Measurements from ENCODE around the gene TFAM. TPM values are rescaled to one million over a fixed set of nuclear protein-coding genes. Genes with fewer than 3 reads are reported as not detected.

TFAM gene
- total and polyA plus RNA-seq, 4 donors, result 12.5 to 22.9 (median 18.4) TPM

DNA sequence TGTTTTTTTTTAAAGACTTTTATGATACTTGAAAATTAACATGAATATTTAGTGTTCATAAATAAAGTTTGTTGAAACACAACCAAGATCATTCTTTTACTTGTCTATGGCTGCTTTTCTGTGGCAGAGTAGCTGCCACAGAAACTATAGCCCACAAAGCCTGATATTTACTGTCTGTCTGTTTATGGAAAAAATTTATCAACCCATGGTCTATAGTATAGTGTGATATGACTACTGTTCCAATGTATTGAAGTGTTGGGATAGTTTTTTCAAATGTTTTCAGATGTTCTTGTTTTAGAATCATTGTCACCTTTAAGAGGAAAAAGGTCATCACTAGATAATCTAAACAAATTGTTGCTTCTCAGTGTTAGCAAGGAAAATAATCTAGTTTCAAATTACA is 10.8 kb downstream of the TFAM start (continued):
- TF ChIP-seq, protein P1, sequence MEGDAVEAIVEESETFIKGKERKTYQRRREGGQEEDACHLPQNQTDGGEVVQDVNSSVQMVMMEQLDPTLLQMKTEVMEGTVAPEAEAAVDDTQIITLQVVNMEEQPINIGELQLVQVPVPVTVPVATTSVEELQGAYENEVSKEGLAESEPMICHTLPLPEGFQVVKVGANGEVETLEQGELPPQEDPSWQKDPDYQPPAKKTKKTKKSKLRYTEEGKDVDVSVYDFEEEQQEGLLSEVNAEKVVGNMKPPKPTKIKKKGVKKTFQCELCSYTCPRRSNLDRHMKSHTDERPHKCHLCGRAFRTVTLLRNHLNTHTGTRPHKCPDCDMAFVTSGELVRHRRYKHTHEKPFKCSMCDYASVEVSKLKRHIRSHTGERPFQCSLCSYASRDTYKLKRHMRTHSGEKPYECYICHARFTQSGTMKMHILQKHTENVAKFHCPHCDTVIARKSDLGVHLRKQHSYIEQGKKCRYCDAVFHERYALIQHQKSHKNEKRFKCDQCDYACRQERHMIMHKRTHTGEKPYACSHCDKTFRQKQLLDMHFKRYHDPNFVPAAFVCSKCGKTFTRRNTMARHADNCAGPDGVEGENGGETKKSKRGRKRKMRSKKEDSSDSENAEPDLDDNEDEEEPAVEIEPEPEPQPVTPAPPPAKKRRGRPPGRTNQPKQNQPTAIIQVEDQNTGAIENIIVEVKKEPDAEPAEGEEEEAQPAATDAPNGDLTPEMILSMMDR (IDR thresholded peaks at IDR 0.05; ENCODE audit: low read depth, low read length, missing input control), result no peak
- TF ChIP-seq JUND (IDR thresholded peaks at IDR 0.05), result no peak
- TF ChIP-seq, protein P2, sequence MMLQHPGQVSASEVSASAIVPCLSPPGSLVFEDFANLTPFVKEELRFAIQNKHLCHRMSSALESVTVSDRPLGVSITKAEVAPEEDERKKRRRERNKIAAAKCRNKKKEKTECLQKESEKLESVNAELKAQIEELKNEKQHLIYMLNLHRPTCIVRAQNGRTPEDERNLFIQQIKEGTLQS (IDR thresholded peaks at IDR 0.05), result no peak
- TF ChIP-seq, protein P3, sequence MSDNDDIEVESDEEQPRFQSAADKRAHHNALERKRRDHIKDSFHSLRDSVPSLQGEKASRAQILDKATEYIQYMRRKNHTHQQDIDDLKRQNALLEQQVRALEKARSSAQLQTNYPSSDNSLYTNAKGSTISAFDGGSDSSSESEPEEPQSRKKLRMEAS (IDR thresholded peaks at IDR 0.05), result no peak

DNA sequence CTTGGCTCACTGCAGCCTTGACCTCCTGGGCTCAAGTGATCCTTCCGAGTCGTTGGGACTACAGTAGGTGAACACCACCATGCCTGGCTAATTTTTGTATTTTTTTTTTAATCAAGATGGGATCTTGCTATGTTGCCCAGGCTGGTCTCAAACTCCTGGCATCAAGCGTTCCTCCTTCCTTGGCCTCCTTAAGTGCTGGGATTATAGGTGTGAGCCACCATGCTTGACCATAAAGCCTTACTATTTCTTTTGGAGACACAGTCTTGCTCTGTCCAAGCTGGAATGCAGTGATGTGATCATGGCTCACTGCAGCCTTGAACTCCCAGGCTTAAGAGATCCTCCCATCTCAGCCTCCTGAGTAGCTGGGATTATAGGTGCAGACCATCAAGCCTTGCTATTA is 12.6 kb downstream of the TFAM start:
- Histone ChIP-seq H3K9ac (ENCODE audit: low read depth in 1 of 2, low read length in 2 of 2) (no peak overlapping the region), H3K4me3 (ENCODE audit: low read depth in 1 of 3, low read length in 3 of 3) (no peak overlapping the region), H3K36me3 (ENCODE audit: control insufficient read depth in 4 of 4, insufficient read depth in 3 of 4, low read depth in 1 of 4, low read length in 3 of 4) (peaks cover 1 to 32% (median 15%) of the 10 kb centered on the region in 4 donors), H3K27me3 (ENCODE audit: control insufficient read depth in 4 of 4, insufficient read depth in 4 of 4, low read length in 3 of 4) (no peaks in the 10 kb centered on the region), H3K4me1 (ENCODE audit: control insufficient read depth in 4 of 4, insufficient read depth in 4 of 4, low read length in 3 of 4) (no peaks in the 10 kb centered on the region), H3K27ac (ENCODE audit: low read depth in 1 of 2, low read length in 2 of 2) (no peak overlapping the region), H3K9me3 (ENCODE audit: control insufficient read depth in 4 of 4, low read length in 3 of 4) (no peaks in the 10 kb centered on the region)
- 96% methylated on average over 3 of the region's 3 CpGs for WGBS
- TF ChIP-seq, protein P4, sequence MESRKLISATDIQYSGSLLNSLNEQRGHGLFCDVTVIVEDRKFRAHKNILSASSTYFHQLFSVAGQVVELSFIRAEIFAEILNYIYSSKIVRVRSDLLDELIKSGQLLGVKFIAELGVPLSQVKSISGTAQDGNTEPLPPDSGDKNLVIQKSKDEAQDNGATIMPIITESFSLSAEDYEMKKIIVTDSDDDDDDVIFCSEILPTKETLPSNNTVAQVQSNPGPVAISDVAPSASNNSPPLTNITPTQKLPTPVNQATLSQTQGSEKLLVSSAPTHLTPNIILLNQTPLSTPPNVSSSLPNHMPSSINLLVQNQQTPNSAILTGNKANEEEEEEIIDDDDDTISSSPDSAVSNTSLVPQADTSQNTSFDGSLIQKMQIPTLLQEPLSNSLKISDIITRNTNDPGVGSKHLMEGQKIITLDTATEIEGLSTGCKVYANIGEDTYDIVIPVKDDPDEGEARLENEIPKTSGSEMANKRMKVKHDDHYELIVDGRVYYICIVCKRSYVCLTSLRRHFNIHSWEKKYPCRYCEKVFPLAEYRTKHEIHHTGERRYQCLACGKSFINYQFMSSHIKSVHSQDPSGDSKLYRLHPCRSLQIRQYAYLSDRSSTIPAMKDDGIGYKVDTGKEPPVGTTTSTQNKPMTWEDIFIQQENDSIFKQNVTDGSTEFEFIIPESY (IDR thresholded peaks at IDR 0.05), result no peak
- TF ChIP-seq YY1 (IDR thresholded peaks at IDR 0.05), result no peak
- no peak for TF ChIP-seq FOXA2 (IDR thresholded peaks at IDR 0.05)
- TF ChIP-seq, protein P1 (IDR thresholded peaks at IDR 0.05; ENCODE audit: low read depth, low read length, missing input control), result no peak
- no peak for TF ChIP-seq JUND (IDR thresholded peaks at IDR 0.05)
- no peak for TF ChIP-seq SP1 (IDR thresholded peaks at IDR 0.05)
- no peak for TF ChIP-seq RAD21 (IDR thresholded peaks at IDR 0.05)
- TF ChIP-seq HNF4A (conservative IDR thresholded peaks at IDR 0.05), result no peak
- TF ChIP-seq HNF4G (IDR thresholded peaks at IDR 0.05), result no peak
- no peak for TF ChIP-seq NR2F2 (IDR thresholded peaks at IDR 0.05)
- no peak for TF ChIP-seq EGR1 (IDR thresholded peaks at IDR 0.05; ENCODE audit: low read depth in 2 of 2)
- no peak for TF ChIP-seq FOXA1 (IDR thresholded peaks at IDR 0.05)
- TF ChIP-seq RXRA (IDR thresholded peaks at IDR 0.05), result no peak
- TF ChIP-seq, protein P2 (IDR thresholded peaks at IDR 0.05), result no peak
- no peak for TF ChIP-seq TAF1 (conservative IDR thresholded peaks at IDR 0.05)
- TF ChIP-seq, protein P5, sequence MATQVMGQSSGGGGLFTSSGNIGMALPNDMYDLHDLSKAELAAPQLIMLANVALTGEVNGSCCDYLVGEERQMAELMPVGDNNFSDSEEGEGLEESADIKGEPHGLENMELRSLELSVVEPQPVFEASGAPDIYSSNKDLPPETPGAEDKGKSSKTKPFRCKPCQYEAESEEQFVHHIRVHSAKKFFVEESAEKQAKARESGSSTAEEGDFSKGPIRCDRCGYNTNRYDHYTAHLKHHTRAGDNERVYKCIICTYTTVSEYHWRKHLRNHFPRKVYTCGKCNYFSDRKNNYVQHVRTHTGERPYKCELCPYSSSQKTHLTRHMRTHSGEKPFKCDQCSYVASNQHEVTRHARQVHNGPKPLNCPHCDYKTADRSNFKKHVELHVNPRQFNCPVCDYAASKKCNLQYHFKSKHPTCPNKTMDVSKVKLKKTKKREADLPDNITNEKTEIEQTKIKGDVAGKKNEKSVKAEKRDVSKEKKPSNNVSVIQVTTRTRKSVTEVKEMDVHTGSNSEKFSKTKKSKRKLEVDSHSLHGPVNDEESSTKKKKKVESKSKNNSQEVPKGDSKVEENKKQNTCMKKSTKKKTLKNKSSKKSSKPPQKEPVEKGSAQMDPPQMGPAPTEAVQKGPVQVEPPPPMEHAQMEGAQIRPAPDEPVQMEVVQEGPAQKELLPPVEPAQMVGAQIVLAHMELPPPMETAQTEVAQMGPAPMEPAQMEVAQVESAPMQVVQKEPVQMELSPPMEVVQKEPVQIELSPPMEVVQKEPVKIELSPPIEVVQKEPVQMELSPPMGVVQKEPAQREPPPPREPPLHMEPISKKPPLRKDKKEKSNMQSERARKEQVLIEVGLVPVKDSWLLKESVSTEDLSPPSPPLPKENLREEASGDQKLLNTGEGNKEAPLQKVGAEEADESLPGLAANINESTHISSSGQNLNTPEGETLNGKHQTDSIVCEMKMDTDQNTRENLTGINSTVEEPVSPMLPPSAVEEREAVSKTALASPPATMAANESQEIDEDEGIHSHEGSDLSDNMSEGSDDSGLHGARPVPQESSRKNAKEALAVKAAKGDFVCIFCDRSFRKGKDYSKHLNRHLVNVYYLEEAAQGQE (IDR thresholded peaks at IDR 0.05), result no peak
- TF ChIP-seq, protein P3 (IDR thresholded peaks at IDR 0.05), result no peak
- no peak for TF ChIP-seq GABPA (IDR thresholded peaks at IDR 0.05 in 1 of 2, conservative IDR thresholded peaks at IDR 0.05 in 1 of 2)
- DNase-seq (ENCODE audit: low spot score), result no peak

Data from liver (tissue), 9 donors.